Heart left ventricle (tissue), 13 donors: ENCODE data around the gene GFY.

Source experiments
- POLR2A ChIP-seq, 2 donors: fragments of 450-650 bp; IDR thresholded peaks; one replicate each; pipeline ENCODE4 v1.6.1; 2017; ENCODE audit warnings: antibody characterized with exemption in 2 of 2, mild to moderate bottlenecking in 2 of 2, moderate library complexity in 2 of 2
- TF ChIP-seq, protein P1 (sequence below), 12 donors: fragments of 200-600 bp; sonication (generic) in 4 of 12; IDR thresholded peaks; one replicate each; pipeline versions ENCODE4 v1.5.0 to v1.8.0; 2018 to 2022; ENCODE audit warnings: antibody characterized with exemption in 12 of 12, mild to moderate bottlenecking in 5 of 12
- donor health status: ischemic (EF 13 %, LVEDD 7.1; RV severe dilation, severe dysfunction).
- donor health status: DM: no; HTN: yes; CAD: no.
- donor health status: DM: no; HTN: no; CAD: no.
- donor health status: ischemic (EF 25% LVEDD 6.9; RV normal size, moderate dysfunction).
- donor health status: ischemic (EF 25% LVEDD 5.7; RV mildly dilated, moderate dysfunction).
- donor health status: ischemic (EF 35%, LVEDD 5.7; RV mildly dilated, moderate dysfunction).
- donor health status: nonischemic (EF 11% LVEDD 7.7; RV severe dilation, severe dysfunction).
- donor health status: DM: yes; HTN: yes; CAD: no.
- donor health status: PGD.
- donor health status: ischemic (EF 29% LVEDD 5.4; RV normal size, mild dysfunction).
- donor health status: nonischemic (EF 23%, LVEDD 6.1; RV moderate dilation, normal function).

DNA sequence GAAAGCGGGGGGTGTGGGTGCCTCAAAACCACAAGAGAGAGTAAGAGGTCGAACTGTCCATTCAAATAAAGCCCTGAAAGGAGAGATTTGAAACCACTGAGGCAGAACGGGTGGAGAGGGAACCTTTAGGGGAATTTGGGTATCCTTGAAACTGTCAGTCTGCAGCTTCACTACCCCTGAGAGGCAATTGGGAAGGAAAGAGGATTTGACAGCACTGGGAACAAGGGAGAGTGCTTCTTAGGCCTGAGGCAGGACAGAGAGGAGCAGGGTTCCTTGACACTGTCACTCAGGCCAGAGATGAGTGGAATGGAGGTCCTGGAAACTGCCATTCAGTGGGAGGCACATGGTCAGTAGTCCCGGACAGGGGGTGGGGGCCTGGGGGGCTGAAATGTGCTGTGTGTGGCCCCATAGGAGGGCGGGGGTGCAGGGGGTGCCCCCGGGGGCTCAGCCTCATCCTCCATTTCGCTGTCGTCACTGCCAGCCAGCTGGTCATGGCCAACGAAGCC lies 5.0 kb downstream of the GFY start:
- TF ChIP-seq, protein P1, sequence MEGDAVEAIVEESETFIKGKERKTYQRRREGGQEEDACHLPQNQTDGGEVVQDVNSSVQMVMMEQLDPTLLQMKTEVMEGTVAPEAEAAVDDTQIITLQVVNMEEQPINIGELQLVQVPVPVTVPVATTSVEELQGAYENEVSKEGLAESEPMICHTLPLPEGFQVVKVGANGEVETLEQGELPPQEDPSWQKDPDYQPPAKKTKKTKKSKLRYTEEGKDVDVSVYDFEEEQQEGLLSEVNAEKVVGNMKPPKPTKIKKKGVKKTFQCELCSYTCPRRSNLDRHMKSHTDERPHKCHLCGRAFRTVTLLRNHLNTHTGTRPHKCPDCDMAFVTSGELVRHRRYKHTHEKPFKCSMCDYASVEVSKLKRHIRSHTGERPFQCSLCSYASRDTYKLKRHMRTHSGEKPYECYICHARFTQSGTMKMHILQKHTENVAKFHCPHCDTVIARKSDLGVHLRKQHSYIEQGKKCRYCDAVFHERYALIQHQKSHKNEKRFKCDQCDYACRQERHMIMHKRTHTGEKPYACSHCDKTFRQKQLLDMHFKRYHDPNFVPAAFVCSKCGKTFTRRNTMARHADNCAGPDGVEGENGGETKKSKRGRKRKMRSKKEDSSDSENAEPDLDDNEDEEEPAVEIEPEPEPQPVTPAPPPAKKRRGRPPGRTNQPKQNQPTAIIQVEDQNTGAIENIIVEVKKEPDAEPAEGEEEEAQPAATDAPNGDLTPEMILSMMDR (IDR thresholded peaks at IDR 0.05), result no peak
- no peak for TF ChIP-seq POLR2A (IDR thresholded peaks at IDR 0.05)
